Keratinocyte (primary cell): ENCODE measurements around the gene RAET1E.
"Not testable (repeated sequence)": the region's sequence is repeated elsewhere in the genome, so short reads cannot be mapped to it uniquely, and the experiment has no call there.

Source experiments
- EZH2 ChIP-seq: IDR thresholded peaks from one replicate; pipeline ENCODE4 v1.6.1; 2012; ENCODE audit warnings: inconsistent platforms, mild to moderate bottlenecking, low read length, moderate library complexity
- TF ChIP-seq, protein P1 (sequence below), 3 experiments: IDR thresholded peaks in 1 of 3; conservative IDR thresholded peaks in 1 of 3; optimal IDR thresholded peaks in 1 of 3; 2 replicates in 2 of 3; 3 replicates in 1 of 3; pipeline versions ENCODE3 to v1.5.1; 2011; ENCODE audit warnings: low read length in 3 of 3, mild to moderate bottlenecking in 3 of 3, moderate library complexity in 2 of 3, control low read depth in 1 of 3, inconsistent platforms in 1 of 3; ENCODE audit not compliant: insufficient read depth in 2 of 3; ENCODE audit errors: extremely low read depth in 1 of 3

DNA sequence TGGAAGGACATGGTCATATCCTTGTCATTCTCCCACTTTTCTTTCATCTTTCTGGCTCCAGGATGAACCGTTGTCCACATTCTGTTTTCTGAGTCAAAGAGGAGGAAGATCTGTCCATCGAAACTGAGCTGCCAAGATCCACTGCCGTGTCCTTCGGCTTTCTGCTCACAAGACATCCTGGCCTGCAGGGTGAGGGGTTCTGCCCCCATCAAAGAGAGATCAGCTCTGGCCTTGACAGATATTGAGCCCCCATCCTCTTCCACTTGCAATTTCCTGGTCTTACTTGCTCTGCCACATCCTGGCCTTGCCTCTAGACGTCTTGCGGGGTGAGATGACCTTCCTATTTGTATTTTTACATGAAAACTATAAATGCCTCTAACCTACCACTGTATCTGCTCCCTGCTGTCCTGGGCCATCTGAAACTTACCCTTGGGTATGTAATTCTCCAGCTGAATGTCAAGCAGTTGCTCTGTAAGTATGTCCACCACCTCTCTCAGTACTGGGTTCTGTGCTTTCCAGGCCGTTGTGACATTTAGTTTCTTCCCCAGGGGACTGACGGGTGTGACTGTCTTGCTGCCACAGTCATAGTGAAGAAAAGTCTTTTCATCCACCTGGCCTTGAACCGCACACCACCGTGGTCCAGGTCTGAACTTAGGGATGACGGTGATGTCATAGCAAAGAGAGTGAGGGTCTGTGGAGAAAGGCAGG, 21.4 kb upstream of the RAET1E start:
- TF ChIP-seq, protein P1, sequence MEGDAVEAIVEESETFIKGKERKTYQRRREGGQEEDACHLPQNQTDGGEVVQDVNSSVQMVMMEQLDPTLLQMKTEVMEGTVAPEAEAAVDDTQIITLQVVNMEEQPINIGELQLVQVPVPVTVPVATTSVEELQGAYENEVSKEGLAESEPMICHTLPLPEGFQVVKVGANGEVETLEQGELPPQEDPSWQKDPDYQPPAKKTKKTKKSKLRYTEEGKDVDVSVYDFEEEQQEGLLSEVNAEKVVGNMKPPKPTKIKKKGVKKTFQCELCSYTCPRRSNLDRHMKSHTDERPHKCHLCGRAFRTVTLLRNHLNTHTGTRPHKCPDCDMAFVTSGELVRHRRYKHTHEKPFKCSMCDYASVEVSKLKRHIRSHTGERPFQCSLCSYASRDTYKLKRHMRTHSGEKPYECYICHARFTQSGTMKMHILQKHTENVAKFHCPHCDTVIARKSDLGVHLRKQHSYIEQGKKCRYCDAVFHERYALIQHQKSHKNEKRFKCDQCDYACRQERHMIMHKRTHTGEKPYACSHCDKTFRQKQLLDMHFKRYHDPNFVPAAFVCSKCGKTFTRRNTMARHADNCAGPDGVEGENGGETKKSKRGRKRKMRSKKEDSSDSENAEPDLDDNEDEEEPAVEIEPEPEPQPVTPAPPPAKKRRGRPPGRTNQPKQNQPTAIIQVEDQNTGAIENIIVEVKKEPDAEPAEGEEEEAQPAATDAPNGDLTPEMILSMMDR (optimal IDR thresholded peaks at IDR 0.05 in 1 of 3, IDR thresholded peaks at IDR 0.05 in 1 of 3, conservative IDR thresholded peaks at IDR 0.05 in 1 of 3; ENCODE audit: extremely low read depth in 1 of 3, insufficient read depth in 2 of 3, low read length in 3 of 3) = not testable (repeated sequence)
- not testable (repeated sequence) for TF ChIP-seq EZH2
